NCI-H524 (cell line): ENCODE data around the gene SRPK3.
"Not testable (repeated sequence)": the region's sequence is repeated elsewhere in the genome, so short reads cannot be mapped to it uniquely, and the experiment has no call there.

Experiments
- DNase-seq, 2 experiments: peaks; one replicate each; lab custom pipeline; 2025; lab: John Stamatoyannopoulos, UW

Gene SRPK3, protein sequence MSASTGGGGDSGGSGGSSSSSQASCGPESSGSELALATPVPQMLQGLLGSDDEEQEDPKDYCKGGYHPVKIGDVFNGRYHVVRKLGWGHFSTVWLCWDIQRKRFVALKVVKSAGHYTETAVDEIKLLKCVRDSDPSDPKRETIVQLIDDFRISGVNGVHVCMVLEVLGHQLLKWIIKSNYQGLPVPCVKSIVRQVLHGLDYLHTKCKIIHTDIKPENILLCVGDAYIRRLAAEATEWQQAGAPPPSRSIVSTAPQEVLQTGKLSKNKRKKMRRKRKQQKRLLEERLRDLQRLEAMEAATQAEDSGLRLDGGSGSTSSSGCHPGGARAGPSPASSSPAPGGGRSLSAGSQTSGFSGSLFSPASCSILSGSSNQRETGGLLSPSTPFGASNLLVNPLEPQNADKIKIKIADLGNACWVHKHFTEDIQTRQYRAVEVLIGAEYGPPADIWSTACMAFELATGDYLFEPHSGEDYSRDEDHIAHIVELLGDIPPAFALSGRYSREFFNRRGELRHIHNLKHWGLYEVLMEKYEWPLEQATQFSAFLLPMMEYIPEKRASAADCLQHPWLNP

GRCh38 chrX:153780678-153781427 is at the start of gene SRPK3:
Gene SRPK3 (plus strand): TSS chrX:153781041. CDS start chrX:153781087, 46 bp downstream.
- DNase-seq, result no peak

DNA sequence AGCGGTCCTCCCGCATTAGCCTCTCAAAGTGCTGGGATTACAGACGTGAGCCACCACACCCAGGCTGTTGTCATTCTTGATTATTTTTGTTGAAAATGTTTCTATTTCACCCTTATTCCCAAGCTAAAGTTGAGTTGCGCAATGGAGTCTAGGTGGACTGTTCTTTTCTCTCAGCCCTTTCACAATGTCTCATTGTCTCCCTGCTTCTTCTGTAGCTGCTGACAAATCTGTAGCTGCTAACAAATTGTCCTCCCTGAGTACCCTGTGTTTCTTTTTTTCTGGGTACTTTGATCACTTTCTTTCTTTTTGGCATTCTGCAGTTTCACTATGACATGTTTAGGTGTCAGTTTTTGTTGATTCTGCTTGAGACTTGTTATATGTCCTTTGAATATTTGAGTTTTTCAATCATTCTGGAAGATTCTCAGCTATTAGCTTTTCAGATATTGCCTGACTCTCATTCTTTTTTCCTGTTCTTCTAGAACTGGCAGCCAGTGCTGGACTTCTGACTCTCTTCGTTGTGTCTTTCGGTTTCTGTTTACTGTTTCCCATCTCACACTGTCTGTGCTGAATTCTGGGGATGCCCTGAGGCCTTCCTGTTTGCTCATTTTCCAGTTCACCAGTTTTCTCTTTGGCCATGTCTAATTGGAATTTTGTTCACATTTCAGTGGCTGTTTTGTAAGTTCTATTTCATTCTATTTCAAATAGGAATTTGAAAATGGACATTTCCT is 49.6 kb upstream of the SRPK3 start:
- DNase-seq, result no peak

DNA sequence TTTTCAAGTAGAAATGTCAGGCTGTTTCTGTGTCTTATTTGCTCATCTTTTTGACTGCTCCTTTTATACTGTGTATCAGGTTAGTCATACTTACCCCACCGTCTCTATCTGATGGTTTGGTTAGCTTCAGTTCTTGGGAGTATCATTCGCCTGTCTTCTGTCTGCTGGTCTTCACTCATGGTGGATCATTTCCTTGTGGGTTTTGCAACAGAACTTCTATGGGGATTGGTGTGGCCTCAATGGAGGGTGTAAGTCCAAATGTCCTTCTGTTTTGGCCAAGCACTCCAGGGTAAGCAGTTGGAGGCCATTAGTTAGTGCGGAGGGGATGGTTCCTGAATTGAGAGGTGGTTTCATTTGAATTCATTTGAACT is 49.0 kb upstream of the SRPK3 start:
- no peak for DNase-seq

- no peak for DNase-seq
Observed at GRCh38 chrX:153732401-153732800, 48.4 kb upstream of the SRPK3 start.

DNA sequence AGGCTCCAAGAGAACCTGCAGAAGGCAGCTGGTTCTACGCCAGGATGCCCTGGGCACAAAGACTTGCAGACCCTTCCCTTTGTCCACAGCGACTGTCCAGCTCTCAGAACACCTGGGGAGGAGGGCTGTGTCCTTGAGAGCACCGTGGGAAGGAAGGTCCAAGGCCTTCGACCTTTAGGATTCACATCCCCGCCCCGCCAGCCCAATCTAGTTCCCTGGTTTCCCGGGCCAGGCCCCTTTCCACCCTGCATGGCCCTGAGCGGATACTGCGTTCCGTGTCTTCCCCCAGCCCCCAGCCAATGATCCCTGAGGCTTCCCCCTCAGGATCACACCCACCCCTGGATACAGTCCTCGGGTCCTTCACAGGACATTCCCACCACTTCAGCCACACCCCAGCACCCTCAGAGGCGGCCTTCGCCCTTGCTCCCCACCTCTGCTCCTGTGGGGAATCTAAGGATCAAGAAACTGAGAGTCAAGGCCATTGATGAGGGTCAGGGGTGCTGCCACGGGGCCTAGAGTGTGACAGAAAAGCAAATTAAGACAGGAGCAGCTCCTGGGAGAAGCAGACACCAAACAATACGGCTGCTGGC is 47.1 kb upstream of the SRPK3 start:
- DNase-seq, result no peak

- no peak for DNase-seq
Observed at GRCh38 chrX:153734871-153735270, 46.0 kb upstream of the SRPK3 start.

- no peak for DNase-seq
Observed at GRCh38 chrX:153735274-153735673, 45.6 kb upstream of the SRPK3 start.

GRCh38 chrX:153736071-153736820 is 44.6 kb upstream of the SRPK3 start:
- no peak for DNase-seq

DNA sequence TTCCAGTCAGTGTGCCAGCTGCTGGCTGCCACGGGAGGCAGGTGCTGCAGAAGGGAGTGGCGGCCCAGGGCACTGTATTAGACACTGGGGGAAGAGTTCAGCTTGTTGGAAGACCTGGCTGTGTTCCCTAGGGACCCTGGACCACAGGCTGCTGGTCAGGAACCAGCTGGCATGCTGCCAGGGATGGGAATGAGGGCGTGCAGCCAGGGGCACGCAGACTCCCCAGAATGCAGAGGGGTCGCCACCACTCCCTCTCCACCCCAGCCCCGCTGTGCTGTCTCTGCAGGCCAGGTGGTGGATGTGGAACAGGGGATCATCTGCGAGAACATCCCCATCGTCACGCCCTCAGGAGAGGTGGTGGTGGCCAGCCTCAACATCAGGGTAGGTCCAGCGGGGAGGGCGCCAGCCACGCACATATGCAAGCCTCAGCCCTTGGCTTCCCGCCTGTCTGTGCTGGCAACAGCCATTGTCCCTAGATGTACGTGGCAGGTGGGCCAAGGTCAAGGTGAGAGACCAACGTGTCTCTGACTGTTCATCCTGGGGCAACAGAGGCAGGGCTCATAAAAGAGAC is 43.9 kb upstream of the SRPK3 start:
- DNase-seq, result no peak

DNA sequence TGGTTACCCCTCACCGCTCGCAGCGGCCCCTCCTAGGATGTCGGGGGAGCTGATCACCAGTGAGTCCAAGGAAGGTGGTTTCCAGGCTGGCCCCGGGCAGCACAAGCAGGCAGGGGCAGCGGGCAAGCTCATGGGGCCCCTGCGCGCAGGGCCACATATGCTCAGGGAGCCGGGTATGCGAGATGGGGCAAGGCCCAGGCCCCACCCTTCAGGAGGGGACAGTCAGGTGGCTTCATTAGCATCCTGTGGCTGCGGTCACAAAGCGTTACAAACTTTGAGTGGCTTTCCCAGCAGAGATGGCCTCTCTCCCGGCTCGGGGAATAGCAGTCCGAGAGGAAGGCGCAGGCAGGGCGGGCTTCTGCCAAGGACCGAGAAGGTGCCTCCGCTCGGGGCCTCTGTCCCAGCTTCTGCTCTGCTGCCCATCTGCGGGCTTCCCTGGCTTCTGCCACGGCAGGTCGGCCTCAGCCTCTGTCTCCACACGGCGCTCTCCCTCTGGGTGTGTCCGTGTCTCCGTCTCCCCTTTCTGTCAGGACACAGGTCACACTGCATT is 42.7 kb upstream of the SRPK3 start:
- no peak for DNase-seq

GRCh38 chrX:153739754-153740486 is 40.9 kb upstream of the SRPK3 start:
- no peak for DNase-seq

- no peak for DNase-seq
Observed at GRCh38 chrX:153740631-153741222, 40.1 kb upstream of the SRPK3 start.

DNA sequence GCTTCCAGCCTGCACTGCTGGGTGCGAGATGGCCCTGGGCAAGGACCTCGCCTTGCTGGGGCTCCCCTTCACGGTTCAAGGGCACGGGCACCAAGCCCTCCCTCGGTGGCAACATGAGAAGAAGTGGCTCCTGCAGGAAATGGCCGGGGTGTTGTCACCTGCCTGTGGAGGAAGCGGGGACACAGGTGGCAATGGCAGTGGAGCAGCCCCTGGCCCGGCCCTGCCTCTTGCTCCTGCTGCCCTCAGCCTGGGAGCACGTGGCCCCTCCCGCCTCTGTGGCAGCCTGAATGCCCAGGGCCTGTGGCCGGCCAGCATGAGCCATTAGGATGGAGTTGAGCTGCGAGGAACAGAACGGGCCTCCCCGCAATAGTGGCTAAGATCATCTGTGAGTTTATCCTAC is 39.4 kb upstream of the SRPK3 start:
- DNase-seq, result no peak

DNA sequence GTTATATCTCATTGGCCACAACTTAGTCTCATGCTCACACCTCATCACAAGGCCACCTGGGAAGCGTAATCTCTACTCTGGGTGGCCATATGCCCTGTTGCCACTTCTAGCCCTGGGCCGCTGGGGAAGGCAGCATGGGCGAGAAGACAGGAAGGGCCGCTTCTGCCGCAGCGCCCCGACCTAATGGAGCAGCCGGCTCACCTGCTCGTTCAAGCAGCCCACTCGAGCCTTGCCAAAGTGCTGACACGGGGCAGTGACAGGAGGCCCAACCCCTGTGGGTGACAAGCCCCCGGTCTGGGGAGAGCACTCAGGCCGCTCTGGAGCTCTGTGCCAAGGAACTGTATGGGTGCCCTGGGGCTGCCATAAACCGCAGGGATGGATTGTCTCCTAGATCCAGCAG is 38.7 kb upstream of the SRPK3 start:
- not testable (repeated sequence) for DNase-seq

DNA sequence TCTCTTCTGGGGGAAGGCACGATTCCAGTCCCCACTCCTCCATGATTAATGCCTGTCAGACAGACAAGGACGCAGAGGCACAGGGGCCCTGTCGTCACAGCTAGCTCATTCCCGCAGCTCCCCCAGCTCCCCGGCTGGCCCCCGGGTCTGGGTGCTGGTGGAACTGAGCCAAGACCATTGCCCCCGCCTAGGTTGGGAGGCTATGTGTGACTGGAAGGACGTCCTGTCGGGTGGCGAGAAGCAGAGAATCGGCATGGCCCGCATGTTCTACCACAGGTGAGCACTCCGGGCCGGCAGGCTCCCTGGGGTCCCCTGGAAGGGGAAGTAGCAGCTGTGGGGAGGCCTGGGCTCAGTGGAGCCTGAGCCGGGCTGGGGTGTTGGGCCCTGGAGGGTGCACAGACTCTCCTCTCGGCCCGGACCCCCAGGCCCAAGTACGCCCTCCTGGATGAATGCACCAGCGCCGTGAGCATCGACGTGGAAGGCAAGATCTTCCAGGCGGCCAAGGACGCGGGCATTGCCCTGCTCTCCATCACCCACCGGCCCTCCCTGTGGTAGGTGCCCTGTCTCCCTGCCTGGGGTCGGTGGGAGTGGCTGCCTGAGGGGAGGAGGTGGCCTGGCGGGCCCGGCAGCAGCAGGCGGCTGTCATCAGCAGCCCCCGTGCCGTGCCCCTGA is 37.9 kb upstream of the SRPK3 start:
- not testable (repeated sequence) for DNase-seq

DNA sequence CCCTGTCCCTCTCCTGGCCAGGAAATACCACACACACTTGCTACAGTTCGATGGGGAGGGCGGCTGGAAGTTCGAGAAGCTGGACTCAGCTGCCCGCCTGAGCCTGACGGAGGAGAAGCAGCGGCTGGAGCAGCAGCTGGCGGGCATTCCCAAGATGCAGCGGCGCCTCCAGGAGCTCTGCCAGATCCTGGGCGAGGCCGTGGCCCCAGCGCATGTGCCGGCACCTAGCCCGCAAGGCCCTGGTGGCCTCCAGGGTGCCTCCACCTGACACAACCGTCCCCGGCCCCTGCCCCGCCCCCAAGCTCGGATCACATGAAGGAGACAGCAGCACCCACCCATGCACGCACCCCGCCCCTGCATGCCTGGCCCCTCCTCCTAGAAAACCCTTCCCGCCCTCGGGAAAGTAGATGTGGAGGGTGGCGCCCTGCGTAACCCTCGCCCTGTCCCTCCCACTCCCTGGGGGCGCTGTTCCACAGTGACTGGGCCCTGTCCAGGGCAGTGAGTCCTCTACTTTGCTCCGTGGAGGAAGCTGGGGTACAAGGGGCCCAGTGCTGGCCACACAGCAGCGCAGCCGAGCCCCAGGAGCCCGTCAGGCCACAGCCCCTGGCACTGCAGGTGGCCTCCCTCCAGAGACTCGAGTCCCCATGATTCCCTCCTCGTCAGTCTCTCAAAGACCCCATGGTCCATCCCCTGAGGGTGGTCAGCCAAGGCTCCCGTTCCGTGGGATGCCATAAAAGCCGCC is 37.2 kb upstream of the SRPK3 start:
- DNase-seq, result not testable (repeated sequence)

- no peak for DNase-seq
Observed at GRCh38 chrX:153744210-153745066, 36.4 kb upstream of the SRPK3 start.
